GM21576 (cell line): ENCODE results near the gene TLX1.

Experiments
- ATAC-seq: cut with Tn5 transposase; IDR thresholded peaks from one replicate; pipeline ENCODE4 v1.9.1; 2021; ENCODE audit warnings: mild to moderate bottlenecking, moderate library complexity; ENCODE audit not compliant: unreplicated experiment

Gene TLX1

DNA sequence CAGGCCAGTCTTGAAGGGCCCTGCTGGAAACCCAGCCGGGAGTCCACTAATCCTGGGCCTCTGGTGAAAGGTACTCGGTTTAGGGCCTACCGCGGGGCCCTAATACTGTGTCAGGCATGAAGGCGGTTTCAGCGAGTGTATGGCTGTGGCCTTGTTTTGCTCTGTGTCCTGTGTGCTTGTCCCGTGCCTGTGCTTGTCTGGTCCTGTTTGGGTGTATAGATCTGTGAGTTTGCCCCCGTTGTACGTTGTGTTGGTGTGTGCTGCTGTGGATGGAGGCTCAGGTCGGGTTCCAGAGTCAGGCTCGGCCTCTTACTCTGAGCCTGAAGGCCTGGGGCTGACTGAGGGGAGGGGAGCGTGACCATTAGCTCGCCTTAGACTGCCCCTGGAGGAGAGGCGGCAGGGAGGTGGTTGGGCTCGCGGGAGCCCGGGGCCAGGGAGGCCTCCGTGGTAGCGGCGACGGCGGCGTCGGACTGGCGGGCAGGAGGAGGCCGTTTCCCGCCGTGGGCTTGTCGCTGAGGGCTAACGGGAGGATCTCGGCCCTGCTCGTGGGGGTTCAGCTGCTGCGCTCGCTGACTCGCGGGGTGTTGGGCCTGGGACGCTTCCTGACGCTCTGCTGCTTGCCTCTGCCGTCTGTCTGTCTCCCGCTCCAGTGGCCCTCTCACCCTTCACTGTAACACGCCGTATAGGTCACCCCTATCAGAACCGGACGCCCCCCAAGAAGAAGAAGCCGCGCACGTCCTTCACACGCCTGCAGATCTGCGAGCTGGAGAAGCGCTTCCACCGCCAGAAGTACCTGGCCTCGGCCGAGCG, 2.6 kb downstream of the TLX1 start:
- no peak for ATAC-seq

- no peak for ATAC-seq
Observed at GRCh38 chr10:101134299-101135127, 3.4 kb downstream of the TLX1 start.

GRCh38 chr10:101135141-101136006, 4.3 kb downstream of the TLX1 start:
- no peak for ATAC-seq

- ATAC-seq, result no peak
Observed at GRCh38 chr10:101136007-101136707, 5.1 kb downstream of the TLX1 start.

GRCh38 chr10:101136708-101137121, 5.6 kb downstream of the TLX1 start:
- no peak for ATAC-seq

DNA sequence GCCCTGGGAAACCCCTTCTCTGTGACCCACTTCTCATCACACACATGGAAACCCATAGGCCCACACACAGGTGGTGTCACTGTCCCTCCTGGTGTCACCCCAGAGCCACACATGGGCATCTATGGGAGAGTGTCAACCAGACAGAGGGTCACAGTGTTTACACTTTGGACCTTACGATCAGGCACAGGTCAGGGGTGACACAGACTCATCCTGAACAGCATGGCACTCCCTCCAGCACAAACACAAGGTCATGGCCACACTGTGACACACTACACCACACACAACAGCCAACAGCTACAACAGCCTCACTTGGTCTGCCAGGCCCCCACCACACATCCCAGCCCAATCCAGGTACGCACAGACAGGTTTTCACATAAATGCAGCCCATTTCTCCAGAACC, 6.2 kb downstream of the TLX1 start:
- no peak for ATAC-seq

- no peak for ATAC-seq
Observed at GRCh38 chr10:101138788-101139420, 7.8 kb downstream of the TLX1 start.

DNA sequence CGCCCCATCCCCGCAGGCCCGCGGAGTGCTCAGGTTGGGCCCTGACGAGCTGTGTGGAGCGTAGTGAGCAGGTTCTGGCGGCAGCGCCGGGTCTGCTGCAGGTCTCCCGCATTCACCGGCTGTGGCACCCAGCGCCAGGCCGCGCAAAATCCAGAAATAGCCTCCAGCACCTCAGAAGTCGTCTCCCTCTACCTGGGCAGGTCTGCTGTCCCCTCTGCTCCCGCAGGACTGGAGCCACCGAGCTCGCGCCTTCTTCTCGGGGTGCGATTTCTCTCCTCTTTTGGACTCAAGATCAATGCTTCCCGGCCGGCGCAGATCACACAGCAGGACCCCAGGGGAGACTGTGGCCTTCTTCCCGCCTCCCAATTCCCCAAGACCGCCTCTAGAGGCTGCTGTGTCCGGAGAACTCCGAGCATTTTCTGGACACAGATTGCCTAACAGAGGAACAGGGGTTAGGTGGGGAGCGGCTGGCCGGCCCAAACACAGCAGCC, 8.4 kb downstream of the TLX1 start:
- ATAC-seq, result no peak

DNA sequence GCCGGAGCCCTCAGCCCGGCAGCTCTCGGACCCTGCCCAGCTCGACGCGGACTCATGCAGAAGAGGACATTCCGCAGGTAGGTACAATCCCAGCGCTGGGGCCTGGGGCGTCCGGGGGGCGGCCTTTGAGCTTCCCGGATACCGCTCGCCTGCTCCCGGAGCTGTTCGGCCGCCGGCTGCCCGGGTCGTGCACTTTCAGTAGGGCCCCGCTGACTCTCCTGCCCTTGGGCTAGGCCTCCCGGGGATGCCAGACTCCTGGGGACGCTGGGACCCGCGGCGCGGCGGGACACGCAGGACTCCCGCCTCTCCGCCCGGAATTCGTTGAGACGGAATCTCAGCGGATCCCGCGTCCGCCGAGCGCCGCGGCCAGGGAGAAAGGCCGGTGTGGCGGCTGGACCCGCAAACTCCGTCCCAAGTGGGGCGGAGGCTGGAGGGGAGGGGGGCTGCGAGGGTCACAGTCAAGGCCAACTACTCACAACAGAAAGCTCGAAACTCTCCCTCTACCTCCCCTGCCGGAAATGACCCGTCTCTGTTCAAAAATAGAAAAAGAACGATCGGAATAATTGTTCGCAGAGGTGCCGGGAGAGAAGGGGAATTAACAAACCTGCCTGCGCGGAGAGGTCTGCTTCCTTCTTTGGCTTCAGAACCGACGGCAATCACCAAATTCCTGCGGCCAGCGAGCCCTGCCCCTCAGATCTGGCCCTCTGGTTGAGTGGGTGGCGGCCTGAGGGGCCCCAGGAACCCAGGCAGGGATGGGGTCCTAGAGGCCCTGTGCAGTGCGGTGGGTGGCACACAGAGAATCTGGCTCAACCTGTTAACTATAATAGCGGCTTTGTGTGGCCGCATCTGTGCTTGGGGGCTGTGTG, 9.2 kb downstream of the TLX1 start:
- ATAC-seq, result no peak

- no peak for ATAC-seq
Observed at GRCh38 chr10:101140950-101141615, 10.0 kb downstream of the TLX1 start.

- ATAC-seq, result no peak
Observed at GRCh38 chr10:101141616-101142532, 10.8 kb downstream of the TLX1 start.

DNA sequence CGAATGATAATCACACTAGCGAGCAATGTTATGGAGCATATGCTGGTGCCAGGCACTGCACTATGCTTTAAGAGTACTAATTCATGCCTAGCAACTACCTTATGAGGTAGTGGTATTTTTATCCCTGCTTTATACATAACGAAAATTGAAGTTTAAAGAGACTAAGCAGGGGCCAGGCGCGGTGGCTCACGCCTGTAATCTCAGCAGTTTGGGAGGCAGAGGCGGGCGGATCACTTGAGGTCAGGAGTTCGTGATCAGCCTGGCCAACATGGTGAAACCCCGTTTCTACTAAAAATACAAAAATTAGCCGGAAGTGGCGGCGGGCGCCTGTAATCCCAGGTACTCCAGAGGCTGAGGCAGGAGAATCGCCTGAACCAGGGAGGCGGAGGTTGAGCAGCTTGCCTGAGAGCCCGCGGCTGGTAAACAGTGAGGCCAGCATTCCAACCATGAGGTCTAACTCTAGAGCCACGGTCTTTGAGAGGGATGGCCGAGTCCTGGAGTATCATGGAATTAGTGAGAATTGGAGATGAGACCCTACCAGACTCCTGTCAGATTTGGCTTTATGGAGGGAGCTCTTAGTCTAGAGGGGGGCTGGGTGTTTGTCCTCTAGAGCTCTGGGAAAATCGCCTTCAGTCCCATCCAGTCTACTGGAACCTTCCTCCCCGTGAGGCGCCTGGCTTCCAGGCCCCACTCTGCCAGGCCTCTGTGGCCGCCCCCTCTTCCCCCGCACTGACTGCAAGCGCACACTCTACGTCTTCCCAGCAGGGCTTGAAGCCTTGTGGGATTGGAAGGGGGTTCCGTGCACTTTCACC, 11.6 kb downstream of the TLX1 start:
- no peak for ATAC-seq

- ATAC-seq, result no peak
Observed at GRCh38 chr10:101143345-101143630, 12.2 kb downstream of the TLX1 start.

DNA sequence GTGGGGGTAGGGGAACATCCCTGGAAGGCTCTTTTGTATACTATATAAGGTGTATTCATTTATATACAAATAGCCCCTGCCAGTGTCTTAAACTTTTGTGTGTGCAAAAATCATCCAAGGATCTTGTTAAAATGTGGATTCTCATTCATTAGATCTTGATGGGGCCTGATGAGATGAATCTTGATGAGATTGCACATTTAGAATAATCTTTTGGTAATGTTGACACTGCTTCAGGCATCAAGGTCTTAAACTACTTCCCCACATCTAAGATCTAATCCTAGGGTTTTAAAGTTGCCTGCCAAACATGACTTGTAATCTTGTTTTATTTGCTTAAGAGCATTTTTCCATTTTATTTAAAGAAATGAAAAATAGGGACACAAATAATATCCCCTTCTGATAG, 13.0 kb downstream of the TLX1 start:
- no peak for ATAC-seq

- no peak for ATAC-seq
Observed at GRCh38 chr10:101145145-101145544, 14.0 kb downstream of the TLX1 start.

- ATAC-seq, result no peak
Observed at GRCh38 chr10:101145750-101146391, 14.8 kb downstream of the TLX1 start.
